Left renal cortex interstitium (tissue), 4 donors: ENCODE data around the gene GNB1. TPM values are rescaled to one million over a fixed set of nuclear protein-coding genes. Genes with fewer than 3 reads are reported as not detected.
A peak's percentile ranks its signal among the peaks of the same experiment; 100 is the strongest.
"Not testable (repeated sequence)": the region's sequence is repeated elsewhere in the genome, so short reads cannot be mapped to it uniquely, and the experiment has no call there.

Experiments
- DNase-seq, 4 donors: peaks; one replicate each; pipeline ENCODE4 v3.0.0-alpha.2; 2013; ENCODE audit warnings: low read depth in 4 of 4, low spot score in 2 of 4, missing footprints in 1 of 4
- polyA plus RNA-seq, 4 donors: library from polyadenylated mRNA; unstranded; fragments of 120-200 nt; gene quantifications; one replicate each; pipeline ENCODE4 v1.2.1, GENCODE V29; 2013; ENCODE audit not compliant: insufficient read length in 4 of 4

The GNB1 gene
- polyA plus RNA-seq, 4 donors = 261 to 315 (median 282) TPM

GRCh38 chr1:1892079-1892762 lies 1.3 kb upstream of the GNB1 start:
- DNase-seq = no peak

GRCh38 chr1:1891349-1892078 lies 627 bp upstream of the GNB1 start:
- no peak for DNase-seq

- DNase-seq = peak in 1 of 4 donors; percentile 30
Measured at GRCh38 chr1:1889847-1890505, 911 bp downstream of the GNB1 start.

- no peak for DNase-seq
Measured at GRCh38 chr1:1889090-1889750, 1.7 kb downstream of the GNB1 start.

- not testable (repeated sequence) for DNase-seq
Measured at GRCh38 chr1:1883890-1884289, 7.0 kb downstream of the GNB1 start.

GRCh38 chr1:1883092-1883873 lies 7.6 kb downstream of the GNB1 start:
- DNase-seq = no peak

- no peak for DNase-seq
Measured at GRCh38 chr1:1881727-1882126, 9.2 kb downstream of the GNB1 start.

- DNase-seq = no peak
Measured at GRCh38 chr1:1880617-1881312, 10.1 kb downstream of the GNB1 start.

GRCh38 chr1:1879942-1880341 lies 10.9 kb downstream of the GNB1 start:
- no peak for DNase-seq

GRCh38 chr1:1877865-1878436 lies 12.9 kb downstream of the GNB1 start:
- DNase-seq = no peak

GRCh38 chr1:1876335-1876930 lies 14.5 kb downstream of the GNB1 start:
- no peak for DNase-seq

- no peak for DNase-seq
Measured at GRCh38 chr1:1875932-1876331, 15.0 kb downstream of the GNB1 start.

GRCh38 chr1:1874901-1875300 lies 16.0 kb downstream of the GNB1 start:
- DNase-seq = no peak

GRCh38 chr1:1873186-1873585 lies 17.7 kb downstream of the GNB1 start:
- no peak for DNase-seq

- no peak for DNase-seq
Measured at GRCh38 chr1:1872329-1872994, 18.4 kb downstream of the GNB1 start.

GRCh38 chr1:1869469-1869868 lies 21.4 kb downstream of the GNB1 start:
- DNase-seq = no peak

GRCh38 chr1:1867164-1867563 lies 23.7 kb downstream of the GNB1 start:
- DNase-seq = no peak

- no peak for DNase-seq
Measured at GRCh38 chr1:1862905-1863547, 27.9 kb downstream of the GNB1 start.
